ENCODE data around the gene ATP9B. TPM values are rescaled to one million over a fixed set of nuclear protein-coding genes. Genes with fewer than 3 reads are reported as not detected.

The ATP9B gene
- total RNA-seq, 1 experiment from 2014 or later = 17.8 TPM

DNA sequence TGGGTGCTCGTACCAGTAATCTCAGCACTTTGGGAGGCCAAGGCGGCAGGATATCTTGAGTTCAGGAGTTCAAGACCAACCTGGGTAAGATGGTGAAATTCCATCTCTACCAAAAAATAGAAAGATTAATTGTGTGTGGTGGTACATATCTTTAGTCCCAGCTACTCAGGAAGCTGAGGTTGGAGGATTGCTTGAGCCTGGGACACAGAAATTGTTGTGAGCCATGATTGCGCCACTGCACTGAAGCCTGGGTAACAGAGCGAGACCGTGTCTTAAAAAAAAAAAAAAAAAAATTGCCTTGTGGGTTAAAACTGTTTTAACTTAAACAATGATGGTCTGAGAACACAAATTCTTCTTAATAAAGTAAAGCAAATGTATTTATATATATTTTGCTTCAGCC is 49.6 kb downstream of the ATP9B start:
- ATAC-seq (no peak), DNase-seq (ENCODE audit: low read depth, low spot score) (no peak)
- no peak overlapping the region for H3K4me3 ChIP-seq (replicated peaks in 1 of 2; ENCODE audit: low read depth in 1 of 2, low read length in 2 of 2)
- intact Hi-C loops (cut with micrococcal nuclease) = no loop called here
- TF ChIP-seq CBX3 (IDR thresholded peaks at IDR 0.05; ENCODE audit: low read depth) (no peak), CEBPB (IDR thresholded peaks at IDR 0.05; ENCODE audit: low read depth) (no peak), JUND (IDR thresholded peaks at IDR 0.05) (no peak), FOSL1 (IDR thresholded peaks at IDR 0.05; ENCODE audit: low read depth) (no peak), ELF1 (IDR thresholded peaks at IDR 0.05; ENCODE audit: borderline replicate concordance, low read depth) (no peak), ZFX (IDR thresholded peaks at IDR 0.05) (no peak)
- no peaks in the 10 kb centered on the region for H3K4me1 ChIP-seq (ENCODE audit: control insufficient read depth in 1 of 2, insufficient read depth in 2 of 2, low read length in 2 of 2)
- H4K20me1 ChIP-seq (ENCODE audit: insufficient read depth) = 0 out of 2 replicates have a peak, but pooled peaks cover 3% of the 10 kb centered on the region
- no peaks in the 10 kb centered on the region for H3K9me3 ChIP-seq (ENCODE audit: control insufficient read depth in 1 of 2, insufficient read depth in 1 of 2, low read depth in 1 of 2, low read length in 2 of 2)
- BruUV-seq (replicated peaks) = no TSS peak
- H3K27me3 ChIP-seq (ENCODE audit: insufficient read depth, low read length) = no peaks in the 10 kb centered on the region
- RAD21 ChIA-PET (ENCODE audit: low non-redundant PET in 1 of 2, low total read pairs in 2 of 2, uncharacterized antibody in 2 of 2, unreplicated experiment in 2 of 2) = no interaction called here
- H3K4me2 ChIP-seq (ENCODE audit: low read length) = no peak overlapping the region
- no peak overlapping the region for H3K27ac ChIP-seq (ENCODE audit: low read depth, low read length)
- CTCF ChIA-PET = no interaction called here
- H3K79me2 ChIP-seq (ENCODE audit: insufficient read depth, low read length) = no peaks in the 10 kb centered on the region
- H3K9me2 ChIP-seq (ENCODE audit: insufficient read depth) = no peaks in the 10 kb centered on the region
- H3K36me3 ChIP-seq (ENCODE audit: control insufficient read depth in 1 of 2, insufficient read depth in 2 of 2, low read length in 2 of 2) = no peaks in the 10 kb centered on the region; a peak in 1 of 4 replicates
- POLR2A ChIA-PET = no interaction called here
- no peak overlapping the region for H2AFZ ChIP-seq (ENCODE audit: low read depth, low read length, poor library complexity, severe bottlenecking)
- no peak overlapping the region for H3K9ac ChIP-seq (ENCODE audit: low read length)

DNA sequence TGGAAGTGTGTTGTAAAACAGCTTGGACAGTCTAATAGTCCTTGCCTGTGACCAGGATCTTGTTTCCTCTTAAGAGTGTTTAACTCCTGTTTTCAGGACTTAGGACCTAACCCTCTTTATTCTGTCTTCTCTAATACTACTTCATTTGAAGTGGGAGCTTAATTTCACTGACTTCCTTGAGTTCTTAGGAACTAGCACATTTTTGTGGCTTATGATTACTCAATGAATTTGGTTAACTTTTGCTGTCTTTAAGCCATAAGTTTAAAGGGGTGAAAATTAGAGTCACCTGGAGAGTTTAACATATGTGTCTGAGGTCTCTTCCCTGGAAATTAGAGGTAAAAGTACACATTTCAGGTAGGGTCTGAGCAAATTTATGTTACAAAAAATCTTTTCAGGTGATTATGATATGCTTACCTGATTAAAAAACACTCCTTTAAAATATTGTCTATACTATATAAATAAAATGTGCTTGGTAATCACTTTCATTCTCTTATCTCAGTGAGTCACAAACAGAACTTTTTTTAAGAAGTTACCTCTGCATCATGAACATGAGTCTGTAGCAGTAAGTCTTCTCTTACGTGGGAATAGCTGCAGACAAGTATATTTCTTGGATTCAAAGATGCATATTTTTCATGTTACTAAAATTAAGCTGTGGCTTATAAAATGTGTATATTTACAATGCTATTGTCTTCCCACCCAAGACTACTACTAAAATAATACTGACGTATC is 52.7 kb downstream of the ATP9B start:
- BruUV-seq (replicated peaks) = no TSS peak
- no peaks in the 10 kb centered on the region for H3K79me2 ChIP-seq (ENCODE audit: insufficient read depth, low read length)
- no peak for DNase-seq (ENCODE audit: low read depth, low spot score)
- H3K4me1 ChIP-seq (ENCODE audit: control insufficient read depth in 1 of 2, insufficient read depth in 2 of 2, low read length in 2 of 2) = no peaks in the 10 kb centered on the region
- no peak for ATAC-seq
- H3K9ac ChIP-seq (ENCODE audit: low read length) = no peak overlapping the region
- no peak overlapping the region for H2AFZ ChIP-seq (ENCODE audit: low read depth, low read length, poor library complexity, severe bottlenecking)
- H4K20me1 ChIP-seq (ENCODE audit: insufficient read depth) = 0 out of 2 replicates have a peak, but pooled peaks cover 3% of the 10 kb centered on the region
- no peak overlapping the region for H3K4me3 ChIP-seq (replicated peaks in 1 of 2; ENCODE audit: low read depth in 1 of 2, low read length in 2 of 2)
- H3K36me3 ChIP-seq (ENCODE audit: control insufficient read depth in 1 of 2, insufficient read depth in 2 of 2, low read length in 2 of 2) = no peaks in the 10 kb centered on the region
- intact Hi-C loops (cut with micrococcal nuclease) = no loop called here
- ChIA-PET CTCF (no interaction called here), RAD21 (ENCODE audit: low non-redundant PET in 1 of 2, low total read pairs in 2 of 2, uncharacterized antibody in 2 of 2, unreplicated experiment in 2 of 2) (no interaction called here), POLR2A (no interaction called here)
- H3K27ac ChIP-seq (ENCODE audit: low read depth, low read length) = no peak overlapping the region
- H3K27me3 ChIP-seq (ENCODE audit: insufficient read depth, low read length) = no peaks in the 10 kb centered on the region
- TF ChIP-seq POLR2A (IDR thresholded peaks at IDR 0.05; ENCODE audit: borderline replicate concordance, extremely low read depth, insufficient read depth, insufficient read length) (no peak), TCF7L2 (IDR thresholded peaks at IDR 0.05; ENCODE audit: borderline replicate concordance, extremely low read depth, insufficient read depth, insufficient read length) (no peak), POLR2AphosphoS5 (IDR thresholded peaks at IDR 0.05; ENCODE audit: low read depth, low read length) (no peak), ELF1 (IDR thresholded peaks at IDR 0.05; ENCODE audit: borderline replicate concordance, low read depth) (no peak), FOSL1 (IDR thresholded peaks at IDR 0.05; ENCODE audit: low read depth) (no peak), EZH2 (IDR thresholded peaks at IDR 0.05) (no peak), YY1 (IDR thresholded peaks at IDR 0.05; ENCODE audit: extremely low read depth, insufficient replicate concordance, low read depth, low read length) (no peak), SP1 (IDR thresholded peaks at IDR 0.05; ENCODE audit: low read depth) (no peak)
- TF ChIP-seq, protein P1, sequence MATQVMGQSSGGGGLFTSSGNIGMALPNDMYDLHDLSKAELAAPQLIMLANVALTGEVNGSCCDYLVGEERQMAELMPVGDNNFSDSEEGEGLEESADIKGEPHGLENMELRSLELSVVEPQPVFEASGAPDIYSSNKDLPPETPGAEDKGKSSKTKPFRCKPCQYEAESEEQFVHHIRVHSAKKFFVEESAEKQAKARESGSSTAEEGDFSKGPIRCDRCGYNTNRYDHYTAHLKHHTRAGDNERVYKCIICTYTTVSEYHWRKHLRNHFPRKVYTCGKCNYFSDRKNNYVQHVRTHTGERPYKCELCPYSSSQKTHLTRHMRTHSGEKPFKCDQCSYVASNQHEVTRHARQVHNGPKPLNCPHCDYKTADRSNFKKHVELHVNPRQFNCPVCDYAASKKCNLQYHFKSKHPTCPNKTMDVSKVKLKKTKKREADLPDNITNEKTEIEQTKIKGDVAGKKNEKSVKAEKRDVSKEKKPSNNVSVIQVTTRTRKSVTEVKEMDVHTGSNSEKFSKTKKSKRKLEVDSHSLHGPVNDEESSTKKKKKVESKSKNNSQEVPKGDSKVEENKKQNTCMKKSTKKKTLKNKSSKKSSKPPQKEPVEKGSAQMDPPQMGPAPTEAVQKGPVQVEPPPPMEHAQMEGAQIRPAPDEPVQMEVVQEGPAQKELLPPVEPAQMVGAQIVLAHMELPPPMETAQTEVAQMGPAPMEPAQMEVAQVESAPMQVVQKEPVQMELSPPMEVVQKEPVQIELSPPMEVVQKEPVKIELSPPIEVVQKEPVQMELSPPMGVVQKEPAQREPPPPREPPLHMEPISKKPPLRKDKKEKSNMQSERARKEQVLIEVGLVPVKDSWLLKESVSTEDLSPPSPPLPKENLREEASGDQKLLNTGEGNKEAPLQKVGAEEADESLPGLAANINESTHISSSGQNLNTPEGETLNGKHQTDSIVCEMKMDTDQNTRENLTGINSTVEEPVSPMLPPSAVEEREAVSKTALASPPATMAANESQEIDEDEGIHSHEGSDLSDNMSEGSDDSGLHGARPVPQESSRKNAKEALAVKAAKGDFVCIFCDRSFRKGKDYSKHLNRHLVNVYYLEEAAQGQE (IDR thresholded peaks at IDR 0.05; ENCODE audit: low read depth) = no peak
- no peaks in the 10 kb centered on the region for H3K9me3 ChIP-seq (ENCODE audit: control insufficient read depth in 1 of 2, insufficient read depth in 1 of 2, low read depth in 1 of 2, low read length in 2 of 2)
- H3K9me2 ChIP-seq (ENCODE audit: insufficient read depth) = no peaks in the 10 kb centered on the region
- no peak overlapping the region for H3K4me2 ChIP-seq (ENCODE audit: low read length)

Data from HCT116 (cell line).